Left ventricle myocardium superior (tissue), 1 donor: ENCODE results near the gene PCNP. TPM values are rescaled to one million over a fixed set of nuclear protein-coding genes. Genes with fewer than 3 reads are reported as not detected.
A peak's percentile ranks its signal among the peaks of the same experiment; 100 is the strongest.
"Not testable (repeated sequence)": the region's sequence is repeated elsewhere in the genome, so short reads cannot be mapped to it uniquely, and the experiment has no call there.

ENCODE experiments used
- ATAC-seq: fragments of 200-7000 bp; cut with Tn5 transposase; one replicate; pipeline ENCODE4 v1.9.1; 2020; ENCODE audit warnings: mild to moderate bottlenecking, moderate library complexity
- DNase-seq: peaks from one replicate; pipeline ENCODE4 v3.0.0-alpha.2; 2020
- intact Hi-C: fragments of 100-400 bp; cut with micrococcal nuclease; formaldehyde crosslinking; loops from one replicate; pipeline ENCODE4 v1.11.0; 2022
- total RNA-seq: library from RNA; stranded (reverse); fragmentation: NEBNext Ultra II Directional; extraction: Animal tissue kit (Norgen Biotek cat#: 25700); gene quantifications from one replicate; pipeline ENCODE4 v1.2.1, GENCODE V29; 2021
- donor health status: DM: no; HTN: yes; CAD: no; lungs with severe emphysema.

Gene PCNP
- total RNA-seq, 1 donor from 2014 or later = 140 TPM

DNA sequence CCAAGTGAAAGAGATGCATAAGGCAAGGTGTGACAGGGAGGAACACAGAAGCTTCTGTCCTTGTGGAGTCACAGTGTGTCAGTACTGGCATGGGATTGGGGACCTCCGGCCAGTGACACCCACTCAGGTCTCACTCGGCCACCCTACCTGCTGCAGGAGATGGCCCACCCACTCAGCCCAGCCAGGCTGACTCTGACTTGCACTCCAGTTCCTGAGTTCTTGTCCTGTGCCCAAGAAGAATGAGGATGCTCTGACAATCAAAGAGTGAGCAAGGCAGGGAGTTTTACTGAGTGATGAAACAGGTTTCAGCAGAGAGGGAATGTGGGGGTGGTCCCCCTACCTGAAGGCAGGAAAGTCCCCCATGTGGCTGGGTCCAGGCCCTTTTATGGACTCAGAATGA is 50.9 kb downstream of the PCNP start:
- DNase-seq = no peak
- intact Hi-C loops = no loop called here
- no peak for ATAC-seq

DNA sequence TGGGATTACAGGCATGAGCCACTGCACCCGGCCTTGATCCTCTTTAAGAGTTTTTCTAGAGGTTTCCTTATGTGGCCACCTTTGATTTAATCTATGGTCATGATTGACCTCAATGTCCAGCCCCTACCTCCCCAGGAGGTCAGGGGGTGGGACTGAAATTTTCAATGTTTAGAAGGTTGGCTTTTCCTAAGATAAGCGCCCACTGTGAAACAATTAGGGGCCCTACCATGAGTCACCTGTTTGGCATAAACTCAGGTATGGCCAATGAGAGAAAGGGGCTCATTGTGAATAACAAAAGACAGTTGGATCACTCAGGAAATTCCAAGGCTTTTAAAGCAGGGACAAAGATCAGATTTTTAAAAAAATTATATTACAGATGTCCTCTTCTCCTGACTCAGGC is 51.9 kb downstream of the PCNP start:
- no peak for ATAC-seq
- DNase-seq = no peak
- intact Hi-C loops = no loop called here

DNA sequence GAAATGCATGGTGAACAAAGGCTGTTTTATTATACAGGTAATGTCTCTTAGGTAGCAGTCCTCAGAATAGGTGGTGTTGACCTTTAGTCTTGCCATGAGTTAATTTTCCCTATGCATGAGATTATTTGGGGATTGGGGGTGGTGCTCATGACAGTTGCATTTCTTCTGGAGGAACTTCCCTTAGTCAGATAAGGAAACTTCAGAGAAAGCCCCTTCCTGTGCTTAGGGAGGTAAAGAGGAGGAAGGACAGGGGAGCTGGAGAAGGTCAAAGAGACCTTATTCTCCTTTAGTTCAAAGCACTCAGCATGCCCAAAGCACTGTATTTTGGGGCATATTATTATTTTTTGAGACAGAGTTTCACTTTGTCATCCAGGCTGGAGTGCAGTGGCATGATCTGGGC is 55.2 kb downstream of the PCNP start:
- intact Hi-C loops = no loop called here
- ATAC-seq = no peak
- no peak for DNase-seq

DNA sequence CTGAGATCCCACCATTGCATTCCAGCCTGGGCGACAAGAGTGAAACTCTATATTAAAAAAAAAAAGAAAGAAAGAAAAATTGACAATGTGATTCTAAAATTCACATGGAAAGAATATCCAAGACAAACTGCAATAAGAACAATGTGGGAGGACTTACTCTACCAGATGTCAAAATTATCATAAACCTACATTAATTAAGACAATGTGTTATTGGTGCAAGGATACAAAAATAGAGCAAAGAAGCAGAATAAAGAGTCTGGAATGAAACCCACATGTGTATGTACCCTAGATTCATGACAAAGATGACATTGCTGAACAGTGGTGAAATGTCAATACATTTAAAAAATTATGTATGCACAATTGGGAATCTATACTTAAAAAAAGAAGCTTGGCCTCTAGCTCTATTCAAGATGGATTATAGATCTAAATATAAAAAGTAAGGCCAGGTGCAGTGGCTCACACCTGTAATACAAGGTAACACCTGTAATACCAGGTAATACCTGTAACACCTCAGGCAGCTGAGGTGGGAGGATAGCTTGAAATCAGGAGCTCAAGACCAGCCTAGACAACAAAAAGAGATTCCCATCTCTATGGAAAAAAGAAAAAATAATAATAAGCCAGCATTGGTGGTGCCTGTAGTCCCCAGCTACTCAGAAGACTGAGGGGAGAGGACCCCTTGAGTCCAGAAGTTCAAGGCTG is 57.3 kb downstream of the PCNP start:
- ATAC-seq (no peak), DNase-seq (no peak)
- intact Hi-C loops = no loop called here

DNA sequence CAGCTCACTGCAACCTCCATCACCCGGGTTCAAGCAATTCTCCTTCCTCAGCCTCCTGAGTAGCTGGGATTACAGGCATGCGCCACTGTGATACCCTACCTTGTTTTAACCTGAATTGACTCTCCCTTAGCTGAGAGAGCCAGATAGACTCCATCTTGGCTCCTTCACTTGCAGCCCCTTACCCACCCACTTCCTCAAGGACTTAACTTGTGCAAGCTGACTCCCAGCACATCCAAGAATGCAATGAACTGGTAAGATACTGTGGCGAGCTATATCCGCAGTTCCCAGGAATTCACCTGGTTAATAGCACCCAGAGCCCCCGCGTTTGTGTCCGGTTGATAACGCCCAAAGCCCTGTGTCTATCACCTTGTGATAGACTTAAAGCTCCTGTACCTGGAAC is 58.0 kb downstream of the PCNP start:
- ATAC-seq, intact Hi-C loops, DNase-seq: not testable (repeated sequence)

DNA sequence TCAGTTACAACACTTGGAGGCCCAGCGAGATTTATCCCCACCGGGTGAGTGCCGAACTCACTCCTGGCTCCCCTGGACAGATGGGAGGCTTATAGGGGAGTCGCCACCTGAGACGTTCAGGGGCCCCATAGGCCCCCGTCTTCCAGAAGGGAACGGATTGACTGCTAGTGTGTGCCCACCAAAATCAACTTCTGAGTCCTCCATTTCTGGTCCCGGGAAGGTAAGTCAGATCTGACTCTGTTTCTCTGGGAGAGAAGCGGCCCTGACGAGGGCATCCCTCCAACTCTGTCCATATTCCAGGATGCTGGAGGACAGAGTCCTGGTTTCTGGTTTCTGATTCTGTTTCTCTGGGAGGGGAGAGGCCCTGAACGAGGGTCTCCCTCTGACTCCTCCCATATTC is 58.6 kb downstream of the PCNP start:
- DNase-seq = no peak
- no peak for ATAC-seq
- intact Hi-C loops = no loop called here

DNA sequence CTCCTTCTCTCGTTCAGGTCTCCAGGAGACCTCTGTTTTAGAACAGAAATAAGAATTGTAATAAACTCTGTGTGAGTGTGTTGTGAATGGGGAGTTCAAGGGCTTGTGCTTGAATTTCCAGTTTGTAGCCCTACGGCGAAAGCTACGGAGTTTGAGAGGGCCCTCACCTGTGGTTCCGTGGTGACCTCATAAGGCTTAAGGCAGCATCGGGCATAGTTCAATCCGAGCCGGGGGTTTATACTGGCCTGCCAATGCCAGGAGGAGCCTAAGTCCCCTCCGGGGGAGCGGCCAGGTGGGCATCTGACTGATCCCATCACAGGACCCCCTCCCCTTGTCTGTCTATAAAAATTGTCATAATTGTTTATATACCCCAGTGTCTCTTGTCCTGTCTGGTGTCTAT is 59.2 kb downstream of the PCNP start:
- no peak for ATAC-seq
- intact Hi-C loops = no loop called here

DNA sequence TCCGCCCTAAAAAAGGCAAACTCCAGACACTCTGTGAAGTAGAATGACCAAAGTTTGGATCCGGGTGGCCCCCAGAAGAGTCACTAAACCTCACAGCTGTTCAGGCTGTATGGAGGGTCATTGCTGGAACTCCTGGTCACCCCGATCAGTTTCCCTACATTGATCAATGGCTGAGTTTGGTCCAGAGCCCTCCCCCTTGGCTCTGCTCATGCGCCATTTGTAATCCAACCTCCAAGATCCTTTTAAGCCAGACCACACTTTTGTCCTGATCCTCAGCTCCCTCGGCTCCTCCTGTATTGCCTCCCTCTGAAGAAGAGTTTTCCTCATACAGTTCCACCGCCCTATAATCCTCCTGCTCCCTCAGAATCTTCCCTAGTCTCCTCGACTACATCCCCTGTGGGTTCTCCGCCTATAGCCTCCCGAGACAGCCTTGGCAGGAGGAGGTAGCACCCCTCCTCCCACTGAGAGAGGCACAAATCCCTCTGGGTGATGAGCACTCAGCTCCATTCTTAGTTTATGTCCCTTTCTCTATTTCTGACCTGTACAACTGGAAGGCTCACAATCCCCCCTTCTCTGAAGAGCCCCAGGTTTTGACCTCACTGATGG is 60.7 kb downstream of the PCNP start:
- ATAC-seq (no peak), DNase-seq (no peak)
- intact Hi-C loops = no loop called here

More for the DNA sequence above, 59.2 kb downstream of the PCNP start:
- no peak for DNase-seq

DNA sequence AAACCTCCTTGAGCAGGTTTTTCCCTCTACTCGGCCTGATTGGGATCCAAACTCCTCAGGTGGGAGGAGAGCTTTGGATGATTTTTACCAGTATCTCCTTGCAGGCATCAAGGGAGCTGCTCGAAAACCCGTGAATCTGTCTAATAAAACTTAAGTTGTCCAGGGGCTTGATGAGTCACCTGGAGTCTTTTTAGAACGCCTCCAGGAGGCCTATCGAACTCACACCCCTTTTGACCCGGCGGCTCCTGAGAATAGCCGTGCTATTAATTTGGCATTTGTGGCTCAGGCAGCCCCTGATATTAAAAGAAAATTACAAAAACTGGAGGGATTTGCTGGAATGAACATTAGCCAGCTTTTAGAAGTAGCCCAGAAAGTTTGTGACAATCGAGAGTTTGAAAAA is 61.4 kb downstream of the PCNP start:
- ATAC-seq (no peak), DNase-seq (no peak)
- intact Hi-C loops = no loop called here

DNA sequence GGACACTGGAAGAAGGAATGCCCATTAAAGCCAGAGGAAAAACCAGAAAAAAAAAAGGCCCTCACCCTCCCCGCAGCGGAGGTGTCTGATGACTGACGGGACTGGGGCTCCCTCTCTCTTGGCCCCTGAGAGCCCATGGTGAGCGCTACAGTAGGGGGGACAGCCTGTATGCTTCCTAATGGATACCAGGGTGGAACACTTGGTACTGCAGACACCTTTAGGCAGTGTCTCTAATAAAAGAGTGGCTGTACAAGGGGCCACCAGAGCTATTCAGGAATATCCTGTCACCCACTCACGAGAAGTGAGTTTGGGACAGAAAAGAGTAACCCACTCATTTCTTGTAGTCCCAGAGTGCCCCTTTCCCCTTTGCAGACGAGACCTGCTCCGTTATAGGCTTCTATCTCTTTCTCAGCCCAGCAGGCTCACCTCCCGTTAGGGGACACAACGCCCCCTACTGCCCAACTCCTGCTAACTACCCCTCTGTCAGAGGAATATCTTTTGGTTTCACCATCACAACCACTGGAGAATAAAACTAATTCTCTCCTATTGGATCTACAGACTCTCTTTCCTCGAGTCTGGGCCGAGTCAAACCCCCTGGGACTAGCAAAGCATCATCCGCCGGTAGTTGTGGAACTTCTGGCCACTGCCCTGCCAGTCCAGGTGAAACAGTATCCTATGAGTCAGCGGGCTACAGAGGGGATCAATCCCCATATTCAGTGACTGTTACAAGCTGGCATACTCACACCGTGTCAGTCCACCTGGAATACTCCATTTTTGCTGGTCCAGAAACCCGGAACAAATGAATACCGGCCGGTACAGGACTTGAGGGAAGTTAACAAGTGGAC is 62.2 kb downstream of the PCNP start:
- DNase-seq (peak; percentile 63), ATAC-seq (peak; percentile 80)
- intact Hi-C loops = no loop called here

DNA sequence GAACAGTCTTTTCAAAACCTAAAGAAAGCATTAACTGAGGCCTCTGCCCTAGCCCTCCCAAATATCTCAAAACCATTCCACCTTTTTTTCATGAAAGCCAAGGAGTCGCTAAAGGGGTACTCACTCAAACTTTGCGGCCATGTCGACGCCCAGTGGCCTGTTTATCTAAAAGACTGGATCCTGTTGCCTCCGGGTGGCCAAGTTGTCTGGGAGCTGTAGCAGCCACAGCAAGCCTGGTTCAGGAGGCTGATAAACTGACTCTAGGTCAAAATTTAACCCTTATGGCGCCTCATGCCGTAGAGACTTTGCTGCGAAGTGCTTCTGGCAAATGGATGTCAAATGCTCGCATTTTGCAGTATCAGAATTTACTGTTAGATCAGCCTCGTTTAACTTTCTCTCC is 63.5 kb downstream of the PCNP start:
- ATAC-seq = no peak
- intact Hi-C loops = no loop called here
- DNase-seq = no peak

DNA sequence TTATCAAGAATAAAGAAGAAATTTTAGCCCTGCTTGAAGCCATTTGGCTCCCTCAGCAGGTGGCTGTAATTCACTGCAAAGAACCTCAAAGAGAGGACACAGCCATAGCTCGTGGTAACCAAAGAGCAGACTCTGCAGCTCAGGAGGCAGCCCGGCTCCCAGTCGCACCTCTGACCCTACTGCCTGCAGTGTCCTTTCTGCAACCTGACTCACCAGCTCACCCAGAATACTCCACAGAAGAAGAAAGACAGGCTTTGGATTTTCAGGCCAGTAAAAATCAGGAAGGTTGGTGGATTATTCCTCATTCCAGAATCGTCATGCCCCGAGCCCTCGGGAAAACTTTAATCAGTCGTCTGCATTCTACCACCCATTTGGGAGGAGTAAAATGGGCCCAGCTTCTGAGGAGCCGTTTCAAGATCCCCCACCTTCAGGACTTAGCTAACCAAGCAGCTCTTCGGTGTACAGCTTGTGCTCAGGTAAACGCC is 64.3 kb downstream of the PCNP start:
- intact Hi-C loops = no loop called here

DNA sequence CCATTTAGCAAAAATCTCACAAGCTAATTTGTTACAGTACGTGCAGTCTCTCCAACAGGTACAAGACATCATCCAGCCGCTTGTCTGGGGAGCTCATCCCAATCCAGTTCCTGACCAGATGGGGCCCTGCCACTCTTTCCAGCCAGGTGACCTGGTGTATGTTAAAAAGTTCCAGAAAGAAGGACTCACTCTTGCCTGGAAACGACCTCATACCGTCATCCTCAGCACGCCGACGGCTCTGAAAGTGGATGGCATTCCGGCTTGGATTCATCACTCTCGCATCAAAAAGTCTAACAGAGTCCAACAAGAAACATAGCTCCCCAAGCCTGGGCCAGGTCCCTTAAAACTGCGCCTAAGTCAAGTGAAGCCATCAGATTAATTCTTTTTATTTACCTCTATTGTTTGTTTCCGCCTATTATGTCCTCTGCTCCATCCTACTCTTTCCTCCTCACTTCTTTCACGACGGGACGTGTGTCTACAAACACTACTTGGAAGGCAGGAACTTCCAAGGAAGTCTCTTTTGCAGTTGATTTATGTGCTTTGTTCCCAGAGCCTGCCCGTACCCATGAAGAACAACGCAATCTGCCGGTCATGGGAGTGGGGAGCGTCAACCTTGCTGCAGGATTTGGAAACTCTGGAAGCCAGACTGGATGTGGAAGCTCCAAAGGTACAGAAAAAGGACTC is 65.4 kb downstream of the PCNP start:
- no peak for ATAC-seq
- DNase-seq = no peak
- intact Hi-C loops = no loop called here

More for the DNA sequence above, 64.3 kb downstream of the PCNP start:
- ATAC-seq (no peak), DNase-seq (no peak)

DNA sequence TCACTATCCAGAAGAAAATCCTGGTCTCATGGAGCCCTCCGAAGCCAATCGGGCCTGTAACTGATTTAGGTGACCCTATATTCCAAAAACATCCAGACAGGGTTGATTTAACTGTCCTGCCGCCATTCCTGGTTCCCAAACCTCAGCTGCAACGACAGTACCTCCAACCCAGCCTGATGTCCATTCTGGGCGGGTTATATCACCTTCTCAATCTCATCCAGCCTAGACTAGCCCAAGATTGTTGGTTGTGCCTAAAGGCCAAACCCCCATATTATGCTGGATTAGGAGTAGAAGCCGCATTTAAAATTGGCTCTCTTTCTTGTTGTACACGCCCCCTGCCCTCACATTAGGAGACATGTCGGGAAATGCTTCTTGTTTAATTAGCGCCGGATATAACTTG is 66.3 kb downstream of the PCNP start:
- DNase-seq = no peak
- intact Hi-C loops = no loop called here
- no peak for ATAC-seq

DNA sequence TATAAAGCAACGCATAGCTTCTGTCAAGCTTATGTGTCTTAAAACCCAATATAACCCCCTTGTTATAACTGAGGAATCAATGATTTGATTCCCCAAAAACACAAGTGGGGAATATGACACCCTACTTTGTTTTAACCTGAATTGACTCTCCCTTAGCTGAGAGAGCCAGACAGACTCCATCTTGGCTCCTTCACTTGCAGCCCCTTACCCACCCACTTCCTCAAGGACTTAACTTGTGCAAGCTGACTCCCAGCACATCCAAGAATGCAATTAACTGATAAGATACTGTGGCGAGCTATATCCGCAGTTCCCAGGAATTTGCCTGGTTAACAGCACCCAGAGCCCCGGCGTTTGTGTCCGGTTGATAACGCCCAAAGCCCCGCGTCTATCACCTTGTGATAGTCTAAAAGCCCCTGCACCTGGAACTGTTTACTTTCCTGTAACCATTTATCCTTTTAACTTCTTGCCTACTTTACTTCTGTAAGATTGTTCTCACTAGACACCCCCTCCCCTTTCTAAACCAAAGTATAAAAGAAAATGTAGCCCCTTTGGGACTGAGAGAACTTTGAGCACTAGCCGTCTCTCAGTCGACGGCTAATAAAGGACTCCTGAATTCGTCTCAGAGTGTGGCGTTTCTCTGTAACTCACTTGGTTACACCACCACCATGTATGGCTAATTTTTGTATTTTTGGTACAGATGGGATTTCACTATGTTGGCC is 67.6 kb downstream of the PCNP start:
- ATAC-seq, intact Hi-C loops, DNase-seq: not testable (repeated sequence)

DNA sequence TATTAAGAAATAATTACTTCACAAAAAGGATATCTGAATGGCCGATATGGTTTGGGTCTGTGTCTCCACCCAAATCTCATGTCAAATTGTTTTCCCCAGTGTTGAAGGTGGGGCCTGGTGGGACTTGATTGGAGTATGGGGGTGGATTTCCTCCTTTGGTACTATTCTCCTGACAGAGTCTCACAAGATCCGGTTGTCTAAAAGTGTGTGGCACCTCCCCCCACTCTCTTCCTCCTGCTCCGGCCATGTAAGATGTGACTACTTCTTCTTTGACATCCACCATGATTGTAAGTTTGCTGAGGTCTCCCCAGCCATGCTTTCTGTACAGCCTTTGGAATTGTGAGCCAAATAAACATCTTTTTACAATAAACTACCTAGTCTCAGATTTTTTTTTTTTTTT is 68.5 kb downstream of the PCNP start:
- no peak for DNase-seq
- no peak for ATAC-seq
- intact Hi-C loops = no loop called here

DNA sequence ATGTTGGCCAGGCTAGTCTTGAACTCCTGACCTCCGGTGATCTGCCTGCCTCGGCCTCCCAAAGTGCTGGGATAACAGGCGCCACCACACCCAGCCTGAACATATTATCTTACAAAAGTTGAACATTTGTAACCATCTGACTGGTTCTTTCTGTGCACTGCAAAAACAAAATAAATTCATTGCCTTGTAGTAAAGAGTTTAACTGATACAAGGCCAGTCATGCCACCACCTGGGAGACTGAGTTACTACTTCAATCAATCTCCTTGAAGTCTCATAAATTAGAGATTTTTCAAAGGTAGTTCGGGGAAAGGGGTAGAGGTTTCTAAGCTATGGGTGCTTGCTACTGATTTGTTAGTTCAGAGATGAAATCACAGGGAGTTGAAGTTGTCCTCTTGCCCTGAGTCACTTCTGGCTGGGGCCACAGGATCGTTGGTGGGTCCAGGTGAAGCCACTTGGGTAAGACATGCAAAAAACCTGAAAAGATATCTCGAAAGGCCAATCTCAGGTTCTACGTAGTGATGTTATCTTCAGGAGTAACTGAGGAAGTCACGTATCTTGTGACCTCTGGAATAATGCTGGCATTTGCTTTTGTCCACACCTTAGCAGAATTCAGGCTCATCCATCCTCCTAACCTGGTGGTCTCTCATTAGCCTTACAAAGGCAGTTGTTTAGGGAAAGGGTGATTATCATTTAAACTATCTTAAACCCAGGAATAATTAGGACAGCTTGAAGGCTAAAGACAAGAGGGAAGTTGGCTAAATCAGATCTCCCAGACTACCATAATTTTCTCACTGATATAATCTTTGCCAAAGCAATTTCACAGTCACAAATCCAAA is 69.2 kb downstream of the PCNP start:
- ATAC-seq (no peak), DNase-seq (no peak)
- intact Hi-C loops = no loop called here
